ENCODE data around the gene BMAL2. TPM values are rescaled to one million over a fixed set of nuclear protein-coding genes. Genes with fewer than 3 reads are reported as not detected.

Gene BMAL2
- total RNA-seq, 4 donors from 2014 or later: 0.10 to 0.97 (median 0.30) TPM

GRCh38 chr12:27309293-27309994 lies 23.2 kb upstream of the BMAL2 start:
- in situ Hi-C loops (cut with MboI; ENCODE audit: low sequenced_read_pairs in 4 of 4) (loop anchor here in 2 of 4 donors (25.0 kb wide), 2 partner anchors 272 to 297 kb away; partner anchors contain the start of genes MED21 (in 1 of the 2) and TM7SF3 (in 1 of the 2)), intact Hi-C loops (cut with DNase I; ENCODE audit: low total_unique reads) (no loop called here)
- TF ChIP-seq CTCF (IDR thresholded peaks at IDR 0.05 in 4 of 5, conservative IDR thresholded peaks at IDR 0.05 in 1 of 5) (no peak), POLR2A (IDR thresholded peaks at IDR 0.05) (no peak)
- H3K27ac ChIP-seq: no peak overlapping the region
- H3K9me3 ChIP-seq: no peaks in the 10 kb centered on the region
- H3K27me3 ChIP-seq: no peaks in the 10 kb centered on the region
- H3K36me3 ChIP-seq: peaks cover 4 to 33% of the 10 kb centered on the region in 2 donors
- H3K4me1 ChIP-seq: no peaks in the 10 kb centered on the region
- H3K4me3 ChIP-seq: no peak overlapping the region
- no peak for ATAC-seq
- DNase-seq: no peak

GRCh38 chr12:27309995-27310315 lies 22.7 kb upstream of the BMAL2 start:
- Histone ChIP-seq H3K9me3 (no peaks in the 10 kb centered on the region), H3K4me1 (no peaks in the 10 kb centered on the region), H3K27me3 (no peaks in the 10 kb centered on the region), H3K27ac (no peak overlapping the region), H3K4me3 (no peak overlapping the region), H3K36me3 (peaks cover 4 to 37% of the 10 kb centered on the region in 2 donors)
- in situ Hi-C loops (cut with MboI; ENCODE audit: low sequenced_read_pairs in 4 of 4): loop anchor here in 3 of 4 donors (10.0 to 25.0 kb wide), 3 partner anchors 273 to 298 kb away; partner anchors contain the start of genes MED21 (in 2 of the 3) and TM7SF3 (in 1 of the 3)
- TF ChIP-seq POLR2A (IDR thresholded peaks at IDR 0.05): no peak
- no peak for TF ChIP-seq CTCF (IDR thresholded peaks at IDR 0.05 in 4 of 5, conservative IDR thresholded peaks at IDR 0.05 in 1 of 5)
- ATAC-seq (no peak), DNase-seq (no peak)
- intact Hi-C loops (cut with DNase I; ENCODE audit: low total_unique reads): no loop called here

- ATAC-seq (no peak), DNase-seq (no peak)
- in situ Hi-C loops (cut with MboI; ENCODE audit: low sequenced_read_pairs in 4 of 4) (loop anchor here in 3 of 4 donors (10.0 to 25.0 kb wide), 3 partner anchors 280 to 305 kb away; partner anchors contain the start of genes MED21 (in 2 of the 3) and TM7SF3 (in 1 of the 3)), intact Hi-C loops (cut with DNase I; ENCODE audit: low total_unique reads) (no loop called here)
- H3K27me3 ChIP-seq: no peaks in the 10 kb centered on the region
- TF ChIP-seq CTCF (IDR thresholded peaks at IDR 0.05 in 4 of 5, conservative IDR thresholded peaks at IDR 0.05 in 1 of 5) (no peak), POLR2A (IDR thresholded peaks at IDR 0.05) (no peak)
- H3K4me1 ChIP-seq: no peaks in the 10 kb centered on the region
- no peaks in the 10 kb centered on the region for H3K9me3 ChIP-seq
- peaks cover 0 to 69% of the 10 kb centered on the region in 2 donors for H3K36me3 ChIP-seq
- H3K27ac ChIP-seq: no peak overlapping the region
- no peak overlapping the region for H3K4me3 ChIP-seq
Observed at GRCh38 chr12:27316947-27317346, 15.7 kb upstream of the BMAL2 start.

- H3K27ac ChIP-seq: no peak overlapping the region
- no peaks in the 10 kb centered on the region for H3K27me3 ChIP-seq
- H3K4me1 ChIP-seq: no peaks in the 10 kb centered on the region
- TF ChIP-seq CTCF (IDR thresholded peaks at IDR 0.05 in 4 of 5, conservative IDR thresholded peaks at IDR 0.05 in 1 of 5): no peak
- no peak for TF ChIP-seq POLR2A (IDR thresholded peaks at IDR 0.05)
- intact Hi-C loops (cut with DNase I; ENCODE audit: low total_unique reads): no loop called here
- no peak for ATAC-seq
- peaks cover 0 to 76% of the 10 kb centered on the region in 2 donors for H3K36me3 ChIP-seq
- H3K9me3 ChIP-seq: no peaks in the 10 kb centered on the region
- no peak overlapping the region for H3K4me3 ChIP-seq
- in situ Hi-C loops (cut with MboI; ENCODE audit: low sequenced_read_pairs in 4 of 4): loop anchor here in 3 of 4 donors (10.0 to 25.0 kb wide), 3 partner anchors 282 to 307 kb away; partner anchors contain the start of genes MED21 (in 2 of the 3) and TM7SF3 (in 1 of the 3)
- no peak for DNase-seq
Observed at GRCh38 chr12:27319409-27319808, 13.2 kb upstream of the BMAL2 start.

Measured in gastrocnemius medialis (tissue), 4 donors.